Activated CD8-positive, alpha-beta T cell treated with anti-CD3 and anti-CD28 coated beads for 36 hours (primary cell): ENCODE measurements around the gene CTSO. TPM values are rescaled to one million over a fixed set of nuclear protein-coding genes. Genes with fewer than 3 reads are reported as not detected.

ENCODE experiments used
- ATAC-seq: fragments of 200-7000 bp; cut with Tn5 transposase; one replicate; pipeline ENCODE4 v1.10.0; 2021; ENCODE audit warnings: mild to moderate bottlenecking, moderate library complexity
- CTCF ChIA-PET: fragments of 350-600 bp; sonication (Branson Sonifier 250); formaldehyde crosslinking; loops from one replicate; lab custom pipeline; 2021; ENCODE audit warnings: antibody characterized with exemption; lab: Charles Lee
- POLR2A ChIA-PET: fragments of 350-600 bp; sonication (Branson Sonifier 250); formaldehyde crosslinking; loops from one replicate; lab custom pipeline; 2021; ENCODE audit warnings: antibody characterized with exemption; lab: Charles Lee
- DNase-seq: peaks from one replicate; pipeline ENCODE4 v3.0.0-alpha.2; 2020
- H3K27ac Mint-ChIP-seq: one replicate; pipeline ENCODE4 v1.8.0; 2021; ENCODE audit warnings: mild to moderate bottlenecking, mixed read lengths
- H3K27me3 Mint-ChIP-seq: one replicate; pipeline ENCODE4 v1.8.0; 2021; ENCODE audit warnings: mixed read lengths
- H3K36me3 Mint-ChIP-seq: one replicate; pipeline ENCODE4 v1.8.0; 2021; ENCODE audit warnings: low read depth, mixed read lengths
- H3K4me1 Mint-ChIP-seq: one replicate; pipeline ENCODE4 v1.8.0; 2021; ENCODE audit warnings: low read depth, mixed read lengths
- H3K4me3 Mint-ChIP-seq: one replicate; pipeline ENCODE4 v1.8.0; 2021; ENCODE audit warnings: mild to moderate bottlenecking, moderate library complexity, mixed read lengths
- H3K9me3 Mint-ChIP-seq: one replicate; pipeline ENCODE4 v1.8.0; 2021; ENCODE audit warnings: mixed read lengths
- intact Hi-C: fragments of 100-400 bp; cut with micrococcal nuclease; formaldehyde crosslinking; loops from one replicate; pipeline ENCODE4 v1.10.0; 2022
- total RNA-seq, 2 experiments: library from RNA; stranded (reverse); gene quantifications; one replicate each; pipeline ENCODE4 v1.2.3, GENCODE V29; 2021
- TF ChIP-seq, protein P1 (sequence below): fragments of 200-600 bp; IDR thresholded peaks from one replicate; pipeline ENCODE4 v1.8.0; 2022; ENCODE audit warnings: antibody characterized with exemption, mild to moderate bottlenecking

CTSO gene
- total RNA-seq, 2 experiments from 2014 or later, result 3.4 to 3.7 TPM

DNA sequence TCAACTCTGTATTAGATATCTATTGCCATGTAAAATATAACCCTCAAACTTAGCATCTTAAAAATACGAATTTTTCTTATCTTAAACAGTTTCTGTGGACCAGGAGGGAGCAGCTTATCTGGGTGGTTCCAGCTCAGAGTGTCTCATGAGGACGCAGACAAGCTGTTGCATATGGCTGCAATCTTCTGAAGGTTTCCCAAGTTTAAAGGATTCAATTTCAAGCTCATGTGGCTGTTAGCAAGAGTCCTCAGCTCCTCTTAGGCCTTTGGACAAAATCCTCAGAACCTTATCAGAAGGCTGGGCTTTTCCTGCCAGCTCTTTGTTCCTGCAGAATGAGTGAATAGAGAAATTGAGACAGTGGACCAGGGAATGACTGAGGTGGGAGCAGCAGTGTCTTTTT lies 2.8 kb upstream of the CTSO start:
- no peak for DNase-seq
- ChIA-PET POLR2A (no interaction called here), CTCF (interaction anchor here (0.9 to 1.1 kb wide), 3 partner anchors 146 to 169 kb away, joined by 3 to 6 read pairs (median 4); no protein-coding TSS in a partner anchor)
- ATAC-seq, result no peak
- no peaks in the 10 kb centered on the region for H3K36me3 Mint-ChIP-seq
- intact Hi-C loops, result no loop called here
- H3K9me3 Mint-ChIP-seq, result no peaks in the 10 kb centered on the region
- TF ChIP-seq, protein P1, sequence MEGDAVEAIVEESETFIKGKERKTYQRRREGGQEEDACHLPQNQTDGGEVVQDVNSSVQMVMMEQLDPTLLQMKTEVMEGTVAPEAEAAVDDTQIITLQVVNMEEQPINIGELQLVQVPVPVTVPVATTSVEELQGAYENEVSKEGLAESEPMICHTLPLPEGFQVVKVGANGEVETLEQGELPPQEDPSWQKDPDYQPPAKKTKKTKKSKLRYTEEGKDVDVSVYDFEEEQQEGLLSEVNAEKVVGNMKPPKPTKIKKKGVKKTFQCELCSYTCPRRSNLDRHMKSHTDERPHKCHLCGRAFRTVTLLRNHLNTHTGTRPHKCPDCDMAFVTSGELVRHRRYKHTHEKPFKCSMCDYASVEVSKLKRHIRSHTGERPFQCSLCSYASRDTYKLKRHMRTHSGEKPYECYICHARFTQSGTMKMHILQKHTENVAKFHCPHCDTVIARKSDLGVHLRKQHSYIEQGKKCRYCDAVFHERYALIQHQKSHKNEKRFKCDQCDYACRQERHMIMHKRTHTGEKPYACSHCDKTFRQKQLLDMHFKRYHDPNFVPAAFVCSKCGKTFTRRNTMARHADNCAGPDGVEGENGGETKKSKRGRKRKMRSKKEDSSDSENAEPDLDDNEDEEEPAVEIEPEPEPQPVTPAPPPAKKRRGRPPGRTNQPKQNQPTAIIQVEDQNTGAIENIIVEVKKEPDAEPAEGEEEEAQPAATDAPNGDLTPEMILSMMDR, result no peak
- no peak overlapping the region for H3K27ac Mint-ChIP-seq
- peaks cover 8% of the 10 kb centered on the region for H3K4me1 Mint-ChIP-seq
- H3K4me3 Mint-ChIP-seq, result no peak overlapping the region
- H3K27me3 Mint-ChIP-seq, result peaks cover 5% of the 10 kb centered on the region

DNA sequence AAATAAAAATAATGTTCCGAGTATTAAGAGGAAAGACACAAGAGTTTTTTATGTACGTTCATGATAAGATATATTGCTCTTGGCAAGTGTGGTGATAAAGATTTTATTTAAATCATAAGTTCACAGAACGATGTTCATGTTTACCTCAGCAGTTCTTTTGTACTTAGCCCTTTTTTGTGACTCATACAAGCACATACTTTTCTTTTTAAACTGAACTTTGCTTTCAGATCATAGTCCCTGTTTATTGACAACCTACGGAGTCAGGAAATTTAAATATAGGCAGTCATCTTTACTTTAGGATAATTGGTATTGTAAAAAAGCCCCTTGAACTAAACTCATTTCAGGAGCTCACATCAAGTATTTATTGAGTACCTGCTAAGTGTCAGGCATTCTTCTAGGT lies 1.3 kb upstream of the CTSO start:
- TF ChIP-seq, protein P1, result no peak
- no peak for DNase-seq
- Mint-ChIP-seq H3K9me3 (no peaks in the 10 kb centered on the region), H3K4me1 (peaks cover 10% of the 10 kb centered on the region), H3K36me3 (no peaks in the 10 kb centered on the region), H3K27me3 (peaks cover 4% of the 10 kb centered on the region), H3K27ac (no peak overlapping the region), H3K4me3 (no peak overlapping the region)
- CTCF ChIA-PET, result no interaction called here
- no peak for ATAC-seq
- intact Hi-C loops, result no loop called here
- POLR2A ChIA-PET, result no interaction called here

DNA sequence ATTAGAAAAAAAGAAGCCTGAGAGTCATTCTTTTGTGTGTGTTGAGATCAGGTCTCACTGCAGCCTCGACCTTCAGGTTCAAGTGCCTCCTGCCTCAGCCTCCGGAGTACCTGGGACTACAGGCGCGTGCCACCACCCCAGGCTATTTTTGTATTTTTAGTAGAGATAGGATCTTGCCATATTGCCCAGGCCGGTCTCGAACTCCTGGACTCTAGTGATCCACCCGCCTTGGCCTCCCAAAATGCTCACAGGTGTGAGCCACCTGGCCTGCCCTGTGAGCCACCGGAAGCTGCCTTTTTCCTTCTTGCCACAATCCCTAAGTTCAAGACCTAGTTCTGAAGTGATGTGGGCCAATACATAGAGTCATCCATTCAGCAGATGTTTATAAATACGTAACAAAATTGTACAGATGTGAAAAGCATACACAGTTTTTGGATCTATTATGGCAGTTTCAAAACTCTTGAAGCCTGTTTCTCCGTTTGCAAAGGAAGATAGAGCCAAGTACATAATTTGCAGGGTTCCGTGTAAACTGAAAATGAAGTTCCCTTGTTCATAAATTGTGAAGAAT lies 536 bp upstream of the CTSO start:
- intact Hi-C loops, result no loop called here
- TF ChIP-seq, protein P1, result no peak
- POLR2A ChIA-PET, result interaction anchor here (1.0 kb wide), 1 partner anchor 13 kb away, joined by 4 read pairs; no protein-coding TSS in a partner anchor
- CTCF ChIA-PET, result interaction anchor here (0.9 to 3.6 kb wide), 14 partner anchors 8 to 581 kb away, joined by 3 to 53 read pairs (median 5); no protein-coding TSS in a partner anchor
- Mint-ChIP-seq H3K27ac (peak overlapping the region; percentile 100), H3K27me3 (peaks cover 4% of the 10 kb centered on the region), H3K4me1 (peaks cover 10% of the 10 kb centered on the region), H3K36me3 (no peaks in the 10 kb centered on the region), H3K4me3 (peak overlapping the region; percentile 96), H3K9me3 (no peaks in the 10 kb centered on the region)
- DNase-seq, result no peak
- no peak for ATAC-seq

DNA sequence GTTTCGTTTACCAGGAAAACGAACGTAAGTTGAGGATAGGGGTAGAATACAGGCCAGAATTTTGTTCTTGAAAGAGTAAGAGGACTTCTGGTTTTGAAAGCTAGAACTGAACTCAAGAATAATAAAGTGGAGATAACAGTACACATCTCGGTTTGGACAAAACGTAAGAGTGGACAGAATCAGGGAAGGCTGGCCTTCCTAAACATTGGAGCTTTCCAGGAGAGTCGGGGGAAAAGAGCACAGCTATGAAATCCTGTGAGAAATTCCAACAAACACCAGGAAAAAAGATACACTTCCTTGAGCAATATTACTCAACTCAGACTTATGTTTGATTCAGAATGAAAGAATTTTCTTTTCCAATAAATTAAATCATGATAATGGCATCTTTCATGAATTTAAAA lies 1.2 kb downstream of the CTSO start:
- POLR2A ChIA-PET, result interaction anchor here (0.9 kb wide), 1 partner anchor 8 kb away, joined by 5 read pairs; no protein-coding TSS in a partner anchor
- H3K4me1 Mint-ChIP-seq, result peaks cover 15% of the 10 kb centered on the region
- TF ChIP-seq, protein P1, result no peak
- no peak for DNase-seq
- intact Hi-C loops, result loop anchor here (2.0 kb wide), 1 partner anchor 142 kb away; no protein-coding TSS in a partner anchor
- H3K36me3 Mint-ChIP-seq, result no peaks in the 10 kb centered on the region
- no peaks in the 10 kb centered on the region for H3K27me3 Mint-ChIP-seq
- peak overlapping the region; percentile 45 for H3K4me3 Mint-ChIP-seq
- no peaks in the 10 kb centered on the region for H3K9me3 Mint-ChIP-seq
- peak overlapping the region; percentile 8 for H3K27ac Mint-ChIP-seq
- CTCF ChIA-PET, result interaction anchor here (0.9 to 3.6 kb wide), 12 partner anchors 9 to 508 kb away, joined by 3 to 53 read pairs (median 6); no protein-coding TSS in a partner anchor
- no peak for ATAC-seq

DNA sequence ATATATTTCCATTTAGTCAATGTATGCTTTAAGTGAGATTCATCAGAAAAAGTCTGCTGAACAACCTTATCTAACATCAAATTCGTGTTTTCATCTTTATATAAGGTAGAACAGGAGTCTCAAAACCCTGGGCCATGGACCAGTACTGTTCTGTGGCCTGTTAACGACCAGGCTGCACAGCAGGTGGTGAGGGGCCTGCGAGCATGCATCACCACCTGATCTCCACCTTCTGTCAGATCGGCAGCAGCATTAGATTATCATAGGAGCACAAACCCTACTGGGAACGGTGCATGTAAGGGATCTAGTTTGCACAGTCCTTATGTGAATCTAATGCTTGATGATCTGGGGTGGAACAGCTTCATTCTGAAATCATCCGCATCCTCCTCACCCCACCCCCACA lies 3.2 kb downstream of the CTSO start:
- no peaks in the 10 kb centered on the region for H3K9me3 Mint-ChIP-seq
- H3K4me3 Mint-ChIP-seq, result no peak overlapping the region
- H3K4me1 Mint-ChIP-seq, result peaks cover 15% of the 10 kb centered on the region
- TF ChIP-seq, protein P1, result no peak
- DNase-seq (no peak), ATAC-seq (no peak)
- ChIA-PET POLR2A (interaction anchor here (0.7 kb wide), 1 partner anchor 172 kb away, joined by 3 read pairs; no protein-coding TSS in a partner anchor), CTCF (interaction anchor here (3.5 kb wide), 1 partner anchor 149 kb away, joined by 13 read pairs; no protein-coding TSS in a partner anchor)
- H3K36me3 Mint-ChIP-seq, result no peaks in the 10 kb centered on the region
- no peak overlapping the region for H3K27ac Mint-ChIP-seq
- H3K27me3 Mint-ChIP-seq, result no peaks in the 10 kb centered on the region
- intact Hi-C loops, result no loop called here
